Natural killer cell (primary cell): ENCODE measurements around the gene TENM3. TPM values are rescaled to one million over a fixed set of nuclear protein-coding genes. Genes with fewer than 3 reads are reported as not detected.

ENCODE experiments used
- ATAC-seq, 3 donors: fragments of 150-1000 bp in 2 of 3; fragments of 200-7000 bp in 1 of 3; cut with Tn5 transposase; 1 replicate in 1 of 3; 2 replicates in 2 of 3; pipeline ENCODE4 v1.10.0; 2021; ENCODE audit warnings: mild to moderate bottlenecking in 2 of 3, moderate library complexity in 2 of 3
- DNase-seq, 2 donors: peaks; one replicate each; pipeline versions ENCODE4 v3.0.0 to v3.0.0-alpha.2; 2013 to 2021; ENCODE audit warnings: mixed read lengths in 1 of 2
- H3K27ac ChIP-seq: one replicate; pipeline ENCODE4 v1.5.1; 2013; ENCODE audit warnings: mild to moderate bottlenecking, low read length
- H3K27me3 ChIP-seq: one replicate; pipeline ENCODE4 v1.6.1; 2013; ENCODE audit warnings: low read length; ENCODE audit not compliant: control insufficient read depth, insufficient read depth
- H3K36me3 ChIP-seq: one replicate; pipeline ENCODE4 v1.6.1; 2013; ENCODE audit warnings: low read length; ENCODE audit not compliant: control insufficient read depth, insufficient read depth
- H3K4me1 ChIP-seq: one replicate; pipeline ENCODE4 v1.6.1; 2013; ENCODE audit warnings: low read length; ENCODE audit not compliant: control insufficient read depth, insufficient read depth
- H3K4me3 ChIP-seq: one replicate; pipeline ENCODE4 v1.5.1; 2013; ENCODE audit warnings: low read length
- H3K9me3 ChIP-seq: one replicate; pipeline ENCODE4 v1.6.1; 2013; ENCODE audit warnings: low read length; ENCODE audit not compliant: control insufficient read depth, insufficient read depth
- H3K27ac Mint-ChIP-seq, 2 donors: one replicate each; pipeline ENCODE4 v1.8.0; 2022; ENCODE audit warnings: mild to moderate bottlenecking in 2 of 2, mixed read lengths in 2 of 2, moderate library complexity in 1 of 2
- H3K27me3 Mint-ChIP-seq, 2 donors: one replicate each; pipeline ENCODE4 v1.8.0; 2022; ENCODE audit warnings: low read depth in 2 of 2, mixed read lengths in 2 of 2
- H3K36me3 Mint-ChIP-seq: one replicate; pipeline ENCODE4 v1.8.0; 2022; ENCODE audit warnings: mixed read lengths
- H3K4me1 Mint-ChIP-seq, 2 donors: one replicate each; pipeline ENCODE4 v1.8.0; 2022; ENCODE audit warnings: mixed read lengths in 2 of 2
- H3K4me3 Mint-ChIP-seq: one replicate; pipeline ENCODE4 v1.8.0; 2022; ENCODE audit warnings: mild to moderate bottlenecking, moderate library complexity, mixed read lengths
- H3K9me3 Mint-ChIP-seq, 2 donors: one replicate each; pipeline ENCODE4 v1.8.0; 2022; ENCODE audit warnings: mixed read lengths in 2 of 2
- CTCF ChIP-seq: fragments of 200-600 bp; IDR thresholded peaks from one replicate; pipeline ENCODE4 v1.8.0; 2022; ENCODE audit warnings: antibody characterized with exemption
- WGBS: methylation state at CpG from one replicate; pipeline ENCODE4 v1.1.7; 2013; ENCODE audit warnings: missing lambda C conversion rate; ENCODE audit not compliant: insufficient coverage; 5-methylcytosine and 5-hydroxymethylcytosine counted together
- intact Hi-C: fragments of 100-400 bp; cut with micrococcal nuclease; formaldehyde crosslinking; loops from one replicate; pipeline ENCODE4 v1.14.2; 2022
- total RNA-seq, 4 donors: library from RNA; stranded (reverse); fragments of 120-200 nt in 1 of 4; gene quantifications; one replicate each; pipeline versions ENCODE4 v1.2.3 to v1.2.4, GENCODE V29; 2013 to 2022

TENM3 gene
- total RNA-seq, 3 donors from 2014 or later (not counting 1 experiment from before 2014, with no cell fraction given): not detected

- Histone ChIP-seq H3K9me3 (no peaks in the 10 kb centered on the region), H3K27me3 (no peaks in the 10 kb centered on the region), H3K36me3 (no peaks in the 10 kb centered on the region), H3K4me1 (no peaks in the 10 kb centered on the region), H3K4me3 (no peak overlapping the region), H3K27ac (no peak overlapping the region)
- Mint-ChIP-seq H3K36me3 (no peaks in the 10 kb centered on the region), H3K9me3 (peaks cover 0 to 5% of the 10 kb centered on the region in 2 donors), H3K27me3 (no peaks in the 10 kb centered on the region), H3K4me3 (no peak overlapping the region), H3K27ac (no peak overlapping the region), H3K4me1 (no peaks in the 10 kb centered on the region)
- WGBS: 85% methylated on average over 13 of the region's 13 CpGs
- intact Hi-C loops: no loop called here
- ATAC-seq (no peak), DNase-seq (no peak)
- no peak for TF ChIP-seq CTCF
Measured at GRCh38 chr4:182289809-182290208, 46.6 kb downstream of the TENM3 start.

GRCh38 chr4:182291175-182291574 lies 48.0 kb downstream of the TENM3 start:
- H3K9me3 Mint-ChIP-seq: peaks cover 0 to 2% of the 10 kb centered on the region in 2 donors
- H3K36me3 Mint-ChIP-seq: no peaks in the 10 kb centered on the region
- no peaks in the 10 kb centered on the region for H3K27me3 ChIP-seq
- no peaks in the 10 kb centered on the region for H3K36me3 ChIP-seq
- H3K27ac ChIP-seq: no peak overlapping the region
- 88% methylated on average over 8 of the region's 8 CpGs for WGBS
- H3K4me1 Mint-ChIP-seq: no peaks in the 10 kb centered on the region
- H3K4me3 Mint-ChIP-seq: no peak overlapping the region
- no peak overlapping the region for H3K27ac Mint-ChIP-seq
- DNase-seq (no peak), ATAC-seq (no peak)
- intact Hi-C loops: no loop called here
- no peaks in the 10 kb centered on the region for H3K27me3 Mint-ChIP-seq
- H3K4me1 ChIP-seq: no peaks in the 10 kb centered on the region
- no peak for TF ChIP-seq CTCF
- no peaks in the 10 kb centered on the region for H3K9me3 ChIP-seq
- no peak overlapping the region for H3K4me3 ChIP-seq

- Histone ChIP-seq H3K36me3 (no peaks in the 10 kb centered on the region), H3K27me3 (no peaks in the 10 kb centered on the region), H3K4me1 (no peaks in the 10 kb centered on the region), H3K4me3 (no peak overlapping the region), H3K9me3 (no peaks in the 10 kb centered on the region), H3K27ac (no peak overlapping the region)
- intact Hi-C loops: no loop called here
- no peak for ATAC-seq
- Mint-ChIP-seq H3K9me3 (peaks cover 0 to 3% of the 10 kb centered on the region in 2 donors), H3K27ac (no peak overlapping the region), H3K4me1 (no peaks in the 10 kb centered on the region), H3K36me3 (no peaks in the 10 kb centered on the region), H3K27me3 (no peaks in the 10 kb centered on the region), H3K4me3 (no peak overlapping the region)
- no peak for DNase-seq
- no peak for TF ChIP-seq CTCF
- WGBS: 88% methylated on average over 11 of the region's 11 CpGs
Measured at GRCh38 chr4:182291597-182292270, 48.5 kb downstream of the TENM3 start.

- Mint-ChIP-seq H3K9me3 (peaks cover 0 to 3% of the 10 kb centered on the region in 2 donors), H3K4me3 (no peak overlapping the region), H3K27me3 (no peaks in the 10 kb centered on the region), H3K36me3 (no peaks in the 10 kb centered on the region), H3K4me1 (no peaks in the 10 kb centered on the region), H3K27ac (no peak overlapping the region)
- 95% methylated on average over 4 of the region's 4 CpGs for WGBS
- no peak overlapping the region for H3K27ac ChIP-seq
- intact Hi-C loops: no loop called here
- TF ChIP-seq CTCF: no peak
- no peak overlapping the region for H3K4me3 ChIP-seq
- ATAC-seq (no peak), DNase-seq (no peak)
- H3K27me3 ChIP-seq: no peaks in the 10 kb centered on the region
- no peaks in the 10 kb centered on the region for H3K4me1 ChIP-seq
- no peaks in the 10 kb centered on the region for H3K36me3 ChIP-seq
- no peaks in the 10 kb centered on the region for H3K9me3 ChIP-seq
Measured at GRCh38 chr4:182292612-182293011, 49.4 kb downstream of the TENM3 start.
